Measurements from ENCODE around the gene HYI.

Gene HYI

GRCh38 chr1:43444151-43444828 is 9.4 kb downstream of the HYI start:
- DNase-seq: no peak

- DNase-seq: no peak
Measured at GRCh38 chr1:43443197-43443946, 10.4 kb downstream of the HYI start.

GRCh38 chr1:43442756-43443155 is 11.0 kb downstream of the HYI start:
- no peak for DNase-seq

GRCh38 chr1:43441894-43442637 is 11.7 kb downstream of the HYI start:
- no peak for DNase-seq

GRCh38 chr1:43441166-43441893 is 12.4 kb downstream of the HYI start:
- no peak for DNase-seq

GRCh38 chr1:43440358-43440757 is 13.4 kb downstream of the HYI start:
- DNase-seq: no peak

GRCh38 chr1:43439781-43440180 is 13.9 kb downstream of the HYI start:
- no peak for DNase-seq

- DNase-seq: no peak
Measured at GRCh38 chr1:43438953-43439581, 14.7 kb downstream of the HYI start.

GRCh38 chr1:43438576-43438952 is 15.2 kb downstream of the HYI start:
- DNase-seq: no peak

GRCh38 chr1:43438006-43438405 is 15.7 kb downstream of the HYI start:
- DNase-seq: no peak

- DNase-seq: no peak
Measured at GRCh38 chr1:43437031-43437973, 16.4 kb downstream of the HYI start.

- no peak for DNase-seq
Measured at GRCh38 chr1:43436371-43436770, 17.4 kb downstream of the HYI start.

GRCh38 chr1:43435146-43436145 is 18.3 kb downstream of the HYI start:
- DNase-seq: peak in 1 of 14 donors; percentile 10

GRCh38 chr1:43434256-43434655 is 19.5 kb downstream of the HYI start:
- DNase-seq: no peak

- no peak for DNase-seq
Measured at GRCh38 chr1:43432907-43433306, 20.8 kb downstream of the HYI start.

GRCh38 chr1:43432171-43432860 is 21.4 kb downstream of the HYI start:
- DNase-seq: no peak

- no peak for DNase-seq
Measured at GRCh38 chr1:43431676-43432075, 22.1 kb downstream of the HYI start.

GRCh38 chr1:43430831-43431230 is 22.9 kb downstream of the HYI start:
- no peak for DNase-seq

- no peak for DNase-seq
Measured at GRCh38 chr1:43427941-43428340, 25.8 kb downstream of the HYI start.
